NCI-H82 treated with DMSO at 0.1 percent for 48 hours (cell line): ENCODE measurements around the gene HELQ.
"Not testable (repeated sequence)": the region's sequence is repeated elsewhere in the genome, so short reads cannot be mapped to it uniquely, and the experiment has no call there.

Experiments
- DNase-seq: peaks from one replicate; lab custom pipeline; 2025; ENCODE audit not compliant: unreplicated experiment; lab: John Stamatoyannopoulos, UW

HELQ gene

DNA sequence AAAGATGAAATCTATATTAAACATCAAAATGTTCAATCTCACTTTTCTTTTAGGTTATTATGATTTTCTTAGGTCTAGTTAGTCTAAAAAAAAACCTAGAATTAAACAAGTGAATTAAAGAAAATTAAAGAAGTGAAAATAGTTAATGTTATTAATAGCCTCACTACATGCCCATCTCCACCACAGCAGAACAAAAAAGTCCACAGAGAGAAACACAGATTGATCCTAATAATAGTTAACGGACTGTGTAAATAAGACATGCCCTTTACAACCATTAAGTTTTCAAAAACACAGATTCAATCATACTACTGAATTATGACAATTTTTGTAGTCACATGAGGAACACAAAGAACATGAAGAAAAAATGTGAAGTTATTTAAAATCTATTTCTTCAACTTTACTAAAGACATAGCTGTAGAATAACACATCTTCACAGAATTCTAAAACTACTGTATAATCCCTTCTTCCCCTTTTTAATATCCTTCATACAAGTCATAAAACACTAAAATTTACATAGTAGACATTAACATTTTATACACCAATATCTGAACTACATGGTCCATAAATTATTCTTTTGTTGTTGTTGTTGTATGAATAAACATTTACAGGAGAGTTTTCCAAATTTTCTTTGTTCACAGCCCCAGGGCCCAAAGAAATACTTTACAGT lies 15.3 kb downstream of the HELQ start:
- DNase-seq, result no peak

DNA sequence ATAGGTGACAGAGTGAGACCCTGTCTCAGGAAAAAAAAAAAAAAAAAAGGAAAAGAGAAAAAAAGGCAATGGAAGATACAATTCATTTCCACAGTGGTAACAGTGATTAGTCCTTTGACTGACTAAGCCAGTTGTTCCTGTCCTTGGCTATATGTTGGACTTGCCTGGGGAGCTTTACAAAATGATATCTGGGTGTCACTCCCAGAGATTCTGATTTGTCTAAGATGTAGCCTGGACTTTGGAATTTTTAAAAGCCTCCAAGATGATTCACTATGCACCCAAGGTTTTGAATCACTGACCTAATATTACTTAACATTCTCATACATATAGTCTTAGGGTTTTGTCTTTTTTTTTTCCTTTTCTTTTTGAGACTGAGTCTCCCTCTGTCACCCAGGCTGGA lies 16.9 kb downstream of the HELQ start:
- DNase-seq, result no peak

DNA sequence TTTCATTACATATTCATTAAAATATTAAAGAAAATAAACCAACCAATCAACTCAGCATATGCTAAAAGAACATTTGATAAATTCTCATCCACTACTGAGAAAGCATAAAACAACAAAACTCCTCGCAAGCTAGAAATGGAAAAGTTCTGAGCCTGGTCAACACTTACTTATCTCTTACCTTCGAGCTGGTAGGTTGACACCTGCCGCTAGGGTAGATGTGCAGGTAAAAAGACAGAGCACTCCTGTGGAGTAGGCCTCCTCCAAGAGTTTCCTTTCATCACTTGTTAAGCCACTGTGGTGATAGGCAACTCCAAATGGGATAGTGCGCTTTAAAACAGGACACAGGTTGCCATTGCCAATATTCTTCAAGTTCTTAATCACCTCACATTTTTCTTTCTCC lies 18.9 kb downstream of the HELQ start:
- DNase-seq, result no peak

DNA sequence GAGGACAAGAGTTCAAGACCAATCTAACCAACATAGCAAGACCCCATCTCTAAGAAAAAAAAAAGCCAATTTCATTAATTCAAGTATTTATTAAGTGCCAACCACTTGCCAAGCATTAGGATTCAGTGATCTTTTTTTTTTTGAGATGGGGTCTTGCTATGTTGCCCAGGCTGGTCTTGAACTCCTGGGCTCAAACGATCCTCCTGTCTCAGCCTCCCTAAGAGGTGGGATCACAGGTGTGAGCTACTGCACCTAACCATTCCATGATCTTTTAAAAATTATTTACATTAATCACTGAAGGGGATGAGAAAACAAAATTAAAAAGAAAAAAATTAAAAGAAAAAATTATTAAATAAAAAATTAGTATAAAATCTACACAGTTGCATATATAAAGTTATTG lies 24.4 kb downstream of the HELQ start:
- no peak for DNase-seq

DNA sequence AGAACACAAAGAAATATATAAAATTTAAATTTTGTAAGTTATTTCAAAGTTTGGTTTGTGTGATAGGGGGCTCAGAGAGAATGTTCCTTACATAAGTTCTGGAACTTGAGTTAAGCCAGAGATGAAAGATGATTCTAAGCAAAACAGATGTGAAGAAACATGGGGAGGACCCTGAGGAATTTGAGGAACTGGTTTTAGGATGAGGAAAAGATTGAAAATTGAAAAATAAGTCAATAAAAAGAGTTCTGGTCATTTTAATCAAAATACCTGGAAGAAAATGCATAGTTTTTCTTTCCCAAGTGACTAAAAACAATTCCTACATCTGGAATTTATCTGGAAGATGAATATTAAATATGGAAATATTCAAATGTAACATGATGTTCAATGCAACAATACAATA lies 37.4 kb downstream of the HELQ start:
- DNase-seq, result no peak

DNA sequence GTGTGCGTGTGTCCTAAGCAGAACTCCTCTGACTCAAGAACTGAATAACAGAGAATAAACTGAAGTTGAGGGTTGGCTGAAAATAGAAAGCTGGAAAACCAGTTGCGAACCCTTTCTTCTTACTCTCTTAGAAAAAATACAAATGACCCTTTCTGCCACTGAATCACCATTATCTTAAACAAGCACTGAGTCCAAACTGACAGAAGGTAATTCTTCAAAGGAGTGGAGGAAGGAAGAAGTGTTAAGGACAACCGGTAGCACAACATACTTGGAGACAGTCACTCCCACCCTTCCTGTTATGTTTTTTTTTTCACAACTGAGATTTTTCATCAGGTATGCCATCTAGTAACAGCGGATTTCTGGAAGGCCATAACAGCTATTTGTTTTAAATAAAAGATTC lies 38.1 kb downstream of the HELQ start:
- DNase-seq, result no peak

DNA sequence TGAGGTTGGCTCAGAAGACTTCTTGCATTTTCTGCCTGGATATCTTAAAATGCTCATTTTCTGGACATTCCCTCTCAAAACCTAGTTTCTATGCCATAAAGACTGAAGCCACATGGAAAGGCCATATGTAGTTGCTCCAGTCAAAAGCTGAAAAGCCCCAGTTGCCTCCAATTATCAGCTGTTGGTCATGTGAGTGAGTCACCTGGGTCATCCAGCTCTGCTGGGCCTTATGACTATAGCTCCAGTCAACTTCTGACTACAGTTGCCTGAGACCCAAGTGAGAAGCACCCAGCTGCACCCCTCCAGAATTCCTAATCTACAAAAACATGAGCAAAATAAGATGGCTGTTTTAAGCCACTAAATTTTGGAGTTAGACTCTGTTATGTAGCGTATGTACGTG lies 41.9 kb downstream of the HELQ start:
- no peak for DNase-seq

DNA sequence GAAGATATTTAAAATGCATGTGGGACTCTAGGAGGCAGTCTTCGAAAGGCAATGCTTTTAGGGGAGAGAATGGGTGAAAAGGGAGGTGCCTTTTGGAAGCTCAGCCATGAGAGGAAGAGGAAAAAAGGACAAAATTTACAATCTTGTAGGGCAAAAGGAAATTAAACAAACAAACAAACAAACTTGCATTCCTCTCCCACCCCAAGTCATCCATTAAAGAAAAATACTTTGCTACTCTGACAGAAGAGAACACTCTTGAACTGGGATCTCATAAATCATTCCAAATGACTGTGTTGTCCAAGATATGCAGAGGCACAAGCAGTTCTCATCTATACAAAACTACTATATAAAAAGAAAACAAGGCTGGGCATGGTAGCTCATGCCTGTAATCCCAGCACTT lies 46.7 kb downstream of the HELQ start:
- DNase-seq, result no peak

DNA sequence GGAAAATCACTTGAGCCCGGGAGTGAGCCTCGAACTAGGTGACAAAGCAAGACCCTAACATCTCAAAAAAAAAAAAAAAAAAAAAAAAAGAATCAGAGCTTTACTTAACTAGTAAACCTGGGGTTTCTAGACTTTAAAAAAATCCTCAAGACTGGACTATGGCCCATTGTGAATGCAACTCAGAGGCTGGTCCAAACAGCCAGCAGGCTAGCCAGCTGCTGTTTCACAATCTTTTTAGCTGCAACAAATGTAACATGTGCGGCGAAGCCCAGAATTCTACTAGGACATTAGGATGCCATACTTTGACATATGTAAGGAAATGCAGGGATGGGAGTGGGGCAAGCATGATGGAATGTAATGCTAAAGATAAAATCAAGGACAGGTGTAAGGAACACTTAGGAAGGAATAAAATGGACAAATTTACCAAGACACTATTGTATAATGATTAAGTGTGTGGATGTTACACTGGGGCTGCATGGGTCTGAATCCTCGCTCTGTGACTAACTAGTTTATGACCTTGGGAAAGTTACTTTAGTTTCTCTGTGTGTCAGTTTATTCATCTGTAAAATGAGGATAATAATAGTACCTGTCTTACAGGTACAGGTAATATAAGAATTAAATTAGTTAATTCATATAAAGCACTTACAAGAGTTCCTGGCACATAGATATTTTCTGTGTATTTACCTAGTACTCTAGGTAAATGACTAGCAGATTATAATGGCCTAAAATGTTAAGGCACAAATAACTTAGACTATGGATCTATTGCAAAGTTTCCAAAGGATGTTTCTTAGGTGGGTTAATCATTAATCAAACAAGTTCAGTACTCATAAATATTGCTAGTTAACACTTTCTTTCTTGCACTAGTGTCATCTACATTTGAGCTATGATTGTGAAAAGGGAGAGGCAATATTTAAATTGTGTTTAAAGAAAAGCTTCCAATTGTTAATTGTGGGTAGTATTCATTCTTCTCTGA lies 49.5 kb downstream of the HELQ start:
- DNase-seq, result no peak

DNA sequence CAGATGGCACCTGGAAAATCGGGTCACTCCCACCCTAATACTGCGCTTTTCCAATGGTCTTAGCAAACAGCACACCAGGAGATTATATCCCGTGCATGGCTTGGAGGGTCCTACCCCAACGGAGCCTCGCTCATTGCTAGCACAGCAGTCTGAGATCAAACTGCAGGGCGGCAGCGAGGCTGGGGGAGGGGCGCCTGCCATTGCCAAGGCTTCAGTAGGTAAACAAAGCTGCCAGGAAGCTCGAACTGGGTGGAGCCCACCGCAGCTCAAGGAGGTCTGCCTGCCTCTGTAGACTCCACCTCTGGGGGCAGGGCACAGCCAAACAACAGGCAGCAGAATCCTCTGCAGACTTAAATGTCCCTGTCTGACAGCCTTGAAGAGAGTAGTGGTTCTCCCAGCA lies 57.5 kb downstream of the HELQ start:
- not testable (repeated sequence) for DNase-seq

DNA sequence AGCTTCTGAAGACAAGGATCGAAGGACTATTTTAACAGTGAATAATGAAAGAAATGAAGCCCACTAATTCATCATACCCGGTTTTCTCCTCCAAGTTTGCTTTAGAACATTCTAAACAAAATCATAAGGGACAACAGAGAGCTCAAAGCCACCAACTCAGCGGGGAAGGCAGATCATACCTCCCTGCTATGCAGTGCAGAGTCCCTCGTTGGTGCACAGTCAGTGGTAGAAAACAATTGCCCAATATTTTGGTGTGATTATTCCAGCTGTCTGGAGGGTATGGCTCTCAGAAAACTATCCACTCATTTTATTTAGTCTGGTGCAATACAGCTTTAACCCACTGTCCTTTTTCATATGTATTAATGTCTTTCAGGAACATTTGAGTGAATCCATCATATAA lies 61.7 kb downstream of the HELQ start:
- no peak for DNase-seq

DNA sequence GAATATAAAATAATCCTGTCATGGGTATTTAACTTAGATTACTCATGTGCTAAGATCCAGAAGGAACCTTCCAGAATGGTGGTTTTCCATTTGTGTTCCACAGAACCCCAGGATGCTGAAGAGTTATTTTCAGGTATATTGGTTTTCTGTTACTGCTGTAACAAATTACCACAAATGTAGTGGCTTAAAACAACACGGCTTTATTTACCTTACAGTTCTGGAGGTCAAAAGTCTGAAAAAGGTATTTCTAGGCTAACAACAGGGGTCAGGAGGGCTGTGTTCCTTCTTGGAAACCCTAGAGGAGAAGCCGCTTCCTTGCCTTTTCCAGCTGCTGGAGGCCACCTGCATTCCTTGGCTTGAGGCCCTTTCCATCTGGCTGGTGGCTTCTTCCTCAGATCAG lies 63.1 kb downstream of the HELQ start:
- DNase-seq, result no peak

DNA sequence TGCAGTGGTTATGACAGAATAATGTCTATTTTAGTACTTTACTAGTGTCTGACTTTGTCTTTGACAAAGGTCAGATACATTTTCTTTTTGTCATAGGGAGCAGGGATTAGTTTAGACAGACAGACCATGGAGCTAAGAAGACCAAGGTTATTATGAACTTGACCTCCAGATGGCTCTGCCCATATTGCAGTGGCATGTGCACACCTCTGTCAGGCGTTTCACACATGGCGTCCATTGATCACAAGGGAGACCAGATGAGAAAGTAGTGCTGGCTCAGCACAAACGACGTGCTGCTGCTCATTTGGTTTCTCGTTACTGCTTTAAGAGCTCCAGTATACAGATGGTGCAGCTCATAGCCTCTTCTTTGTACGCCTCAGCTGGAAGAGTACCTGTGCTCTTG lies 64.7 kb downstream of the HELQ start:
- DNase-seq, result no peak

DNA sequence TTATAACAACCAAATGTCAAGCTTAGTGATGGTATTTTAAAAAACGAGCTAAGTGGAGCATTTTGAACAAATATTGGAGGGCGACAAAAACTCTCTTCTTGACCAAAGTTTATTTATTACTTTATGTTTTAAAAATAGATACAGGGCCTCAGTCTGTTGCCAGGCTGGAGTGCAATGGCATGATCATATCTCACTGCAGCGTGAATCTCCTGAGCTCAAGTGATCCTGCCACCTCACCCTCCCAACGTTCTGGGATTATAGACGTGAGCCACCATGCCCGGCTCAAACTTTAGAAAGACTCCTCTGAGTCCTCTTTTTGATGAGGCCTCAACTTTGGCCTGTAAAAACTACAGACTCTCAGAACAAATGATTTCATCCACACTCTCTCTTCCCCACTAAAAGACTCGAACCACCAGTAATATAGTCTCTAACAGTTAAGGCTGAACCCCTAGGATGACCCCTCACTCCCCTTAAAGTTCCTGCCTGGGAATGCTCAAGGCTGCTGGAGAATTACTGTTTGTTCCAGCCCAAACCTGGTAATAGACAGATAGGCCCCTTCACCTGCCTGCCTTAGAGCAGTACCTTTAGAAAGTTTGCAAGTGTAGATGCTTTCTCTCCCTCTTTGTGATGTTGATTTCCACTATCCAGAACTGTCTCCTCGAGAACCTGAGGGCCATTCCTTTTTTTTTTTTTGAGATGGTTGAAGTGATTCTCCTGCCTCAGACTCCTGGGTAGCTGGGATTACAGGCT lies 65.7 kb downstream of the HELQ start:
- DNase-seq, result no peak

DNA sequence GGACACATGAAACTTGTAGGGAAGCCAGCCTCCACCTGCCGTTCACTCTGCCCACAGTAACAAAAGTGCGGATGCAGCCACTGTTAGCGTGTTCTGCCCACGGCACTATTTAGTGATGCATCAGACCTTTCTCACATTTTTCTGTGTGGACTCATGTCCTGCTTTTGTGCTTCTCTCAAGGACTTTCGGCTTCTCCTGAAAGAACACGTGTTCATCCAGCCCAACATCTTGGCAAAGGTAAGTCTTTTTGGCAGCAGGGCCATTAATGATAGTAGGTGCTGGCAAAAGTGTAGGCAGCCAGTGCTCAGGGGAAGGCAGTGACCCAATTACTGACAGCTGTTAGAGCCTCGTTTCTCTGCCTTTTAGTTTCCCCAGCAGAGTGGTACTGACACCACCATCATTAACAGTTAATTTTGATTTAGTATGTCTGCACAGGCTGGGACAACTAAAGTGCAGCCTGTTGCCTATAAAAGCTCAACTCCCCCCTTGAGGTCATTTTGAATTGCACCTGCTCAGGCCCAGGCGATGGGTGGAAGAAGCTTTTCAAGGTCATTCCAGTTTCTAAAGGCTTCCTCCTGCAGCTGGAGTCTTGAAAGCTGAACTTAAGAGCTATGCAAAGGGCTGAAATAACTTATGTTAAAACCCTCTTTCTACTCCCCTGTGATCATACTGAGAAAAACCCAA lies 66.4 kb downstream of the HELQ start:
- no peak for DNase-seq

DNA sequence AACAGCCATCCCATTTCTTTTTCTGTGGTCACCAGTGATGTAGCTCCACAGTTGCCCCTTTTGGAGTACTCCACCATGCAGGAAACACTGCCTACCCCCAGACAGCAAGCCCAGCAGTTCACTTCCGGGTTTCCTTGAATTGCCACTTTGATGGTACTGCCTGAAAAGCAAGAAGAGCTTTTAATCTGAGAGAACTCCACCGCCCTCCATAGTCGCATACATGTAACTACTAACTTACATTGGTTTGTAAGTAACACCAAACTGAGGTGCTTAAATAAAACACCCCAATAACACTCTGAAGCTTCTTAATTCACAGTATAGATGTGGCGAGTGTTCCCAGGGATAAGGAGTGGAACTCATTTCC lies 67.3 kb downstream of the HELQ start:
- no peak for DNase-seq

DNA sequence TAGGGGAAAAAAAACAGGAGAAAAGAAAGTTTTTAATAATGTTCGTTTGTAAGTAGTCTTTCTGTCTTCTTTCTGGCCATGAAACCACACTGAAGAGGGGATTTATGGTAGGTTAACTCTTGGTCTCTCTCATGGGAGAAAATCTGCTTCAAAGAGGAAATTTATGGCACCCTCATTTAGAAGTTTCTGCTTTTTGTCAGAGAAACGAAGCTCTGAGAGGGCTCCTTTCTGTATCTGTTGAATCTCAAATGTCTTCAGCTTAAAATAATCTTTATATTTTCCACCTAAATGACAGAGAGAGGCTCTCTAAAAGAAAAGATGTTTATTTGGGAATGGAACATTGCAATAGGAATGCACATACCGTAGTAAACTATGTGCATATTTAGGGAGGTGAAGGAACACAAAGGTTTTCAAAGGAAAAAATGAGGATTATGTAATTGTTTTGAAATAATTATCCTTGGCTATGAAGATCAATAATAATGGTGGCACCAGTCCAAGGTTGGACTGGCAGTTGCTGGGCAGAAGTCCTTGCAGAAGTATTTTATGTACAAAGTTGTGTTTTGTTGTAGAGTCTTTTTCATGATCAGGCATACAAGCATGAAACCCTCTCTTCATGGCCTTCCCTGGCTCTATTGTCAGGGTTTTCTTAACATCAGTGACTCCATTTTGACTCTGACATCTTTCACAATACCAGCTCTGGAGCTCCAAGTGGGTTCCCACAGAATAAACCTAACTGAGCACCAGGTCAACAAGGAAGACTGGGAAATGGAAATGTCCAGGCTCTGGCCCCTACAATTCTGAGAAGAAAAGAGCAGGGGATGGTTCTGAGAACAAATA lies 67.9 kb downstream of the HELQ start:
- DNase-seq, result no peak

DNA sequence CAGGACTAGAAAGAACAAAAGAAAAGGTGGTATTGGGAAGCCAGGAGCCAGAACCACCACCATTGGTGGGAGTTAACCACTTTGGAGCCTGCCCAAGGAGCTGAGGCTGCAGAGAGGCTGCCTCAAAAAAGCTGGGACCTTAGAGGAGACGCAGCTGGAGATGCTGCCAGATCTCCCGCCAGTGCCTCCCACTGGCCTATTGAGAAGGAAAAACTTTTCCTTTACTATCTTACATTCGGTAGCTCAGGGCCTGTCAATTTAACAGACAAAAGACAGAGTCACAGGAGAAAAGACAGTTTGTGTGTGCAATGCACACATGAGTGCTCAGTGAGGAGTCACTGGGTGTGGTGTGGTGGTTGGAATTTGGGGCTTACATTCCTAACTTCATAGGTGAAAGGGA lies 68.6 kb downstream of the HELQ start:
- no peak for DNase-seq

DNA sequence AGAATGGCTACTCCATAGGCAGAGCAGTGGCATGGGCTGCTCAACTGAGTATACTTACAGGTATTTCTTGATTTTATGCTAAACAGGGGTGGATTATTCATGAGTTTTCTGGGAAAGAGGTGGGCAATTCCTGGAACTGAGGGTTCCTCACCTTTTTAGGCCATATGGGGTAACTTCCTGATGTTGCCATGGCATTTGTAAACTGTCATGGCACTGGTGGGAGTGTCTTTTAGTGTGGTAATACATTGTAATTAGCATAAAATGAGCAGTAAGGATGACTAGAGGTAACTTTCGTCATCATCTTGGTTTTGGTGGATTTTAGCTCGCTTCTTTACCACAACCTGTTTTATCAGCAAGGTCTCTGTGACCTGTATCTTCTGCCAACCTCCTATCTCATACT lies 72.8 kb downstream of the HELQ start:
- no peak for DNase-seq

DNA sequence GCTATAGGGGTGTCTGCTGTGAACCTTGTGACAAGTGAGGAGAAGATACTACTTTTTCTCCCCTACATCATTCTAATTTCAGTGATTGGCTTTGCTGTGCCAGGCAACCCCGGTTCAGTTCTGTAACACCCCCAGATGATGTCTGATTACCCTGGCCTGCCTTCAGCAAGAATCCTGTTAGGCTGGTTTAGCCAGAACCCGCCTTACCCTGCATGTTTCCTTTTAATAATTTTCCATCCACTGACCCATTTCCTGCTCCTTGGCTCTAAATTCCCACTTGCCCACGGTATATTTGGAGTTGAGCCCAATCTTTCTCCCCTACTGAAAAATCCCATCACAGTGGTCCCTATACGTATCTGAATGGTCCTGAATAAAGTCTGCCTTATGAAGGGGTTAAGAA lies 74.5 kb downstream of the HELQ start:
- DNase-seq, result no peak
